Measurements from ENCODE around the gene TMEM208. TPM values are rescaled to one million over a fixed set of nuclear protein-coding genes. Genes with fewer than 3 reads are reported as not detected.

TMEM208 gene
- total and polyA plus RNA-seq, 3 experiments from 2014 or later, result 58.4 to 83.7 (median 69.5) TPM

- Mint-ChIP-seq H3K4me1 (peaks cover 0 to 2% (median 2%) of the 10 kb centered on the region in 3 donors), H3K4me3 (no peak overlapping the region), H3K36me3 (peaks cover 0 to 6% (median 2%) of the 10 kb centered on the region in 3 donors), H3K27ac (no peak overlapping the region), H3K9me3 (no peaks in the 10 kb centered on the region), H3K27me3 (peaks cover 0 to 3% of the 10 kb centered on the region in 2 donors)
- CTCF ChIA-PET, result no interaction called here
- POLR2A ChIA-PET, result no interaction called here
- no peaks in the 10 kb centered on the region for H3K9me3 ChIP-seq (ENCODE audit: low read length)
- no peak overlapping the region for H3K4me3 ChIP-seq (ENCODE audit: low read length)
- no peak overlapping the region for H3K27ac ChIP-seq (ENCODE audit: low read depth, low read length)
- H3K36me3 ChIP-seq (ENCODE audit: insufficient read depth, low read length), result no peaks in the 10 kb centered on the region
- DNase-seq, result peak in 1 of 5 donors; percentile 38
- H3K27me3 ChIP-seq (ENCODE audit: insufficient read depth, low read length, poor library complexity, severe bottlenecking), result no peaks in the 10 kb centered on the region
- H3K4me1 ChIP-seq (ENCODE audit: insufficient read depth, low read length), result no peaks in the 10 kb centered on the region
Measured at GRCh38 chr16:67270931-67271338, 44.0 kb downstream of the TMEM208 start.

- no peaks in the 10 kb centered on the region for H3K9me3 Mint-ChIP-seq
- H3K4me3 ChIP-seq (ENCODE audit: low read length), result no peak overlapping the region
- peaks cover 0 to 11% (median 2%) of the 10 kb centered on the region in 3 donors for H3K36me3 Mint-ChIP-seq
- no peaks in the 10 kb centered on the region for H3K9me3 ChIP-seq (ENCODE audit: low read length)
- ChIA-PET POLR2A (no interaction called here), CTCF (no interaction called here)
- H3K27me3 Mint-ChIP-seq, result no peaks in the 10 kb centered on the region
- no peak overlapping the region for H3K27ac Mint-ChIP-seq
- no peak overlapping the region for H3K4me3 Mint-ChIP-seq
- H3K4me1 Mint-ChIP-seq, result peaks cover 1 to 4% (median 2%) of the 10 kb centered on the region in 3 donors
- H3K27me3 ChIP-seq (ENCODE audit: insufficient read depth, low read length, poor library complexity, severe bottlenecking), result no peaks in the 10 kb centered on the region
- no peaks in the 10 kb centered on the region for H3K4me1 ChIP-seq (ENCODE audit: insufficient read depth, low read length)
- no peaks in the 10 kb centered on the region for H3K36me3 ChIP-seq (ENCODE audit: insufficient read depth, low read length)
- H3K27ac ChIP-seq (ENCODE audit: low read depth, low read length), result no peak overlapping the region
- peak in 1 of 5 donors; percentile 35 for DNase-seq
Measured at GRCh38 chr16:67271446-67271845, 44.5 kb downstream of the TMEM208 start.

- Histone ChIP-seq H3K4me3 (ENCODE audit: low read length) (no peak overlapping the region), H3K9me3 (ENCODE audit: low read length) (no peaks in the 10 kb centered on the region), H3K36me3 (ENCODE audit: insufficient read depth, low read length) (no peaks in the 10 kb centered on the region), H3K27ac (ENCODE audit: low read depth, low read length) (no peak overlapping the region), H3K27me3 (ENCODE audit: insufficient read depth, low read length, poor library complexity, severe bottlenecking) (no peaks in the 10 kb centered on the region), H3K4me1 (ENCODE audit: insufficient read depth, low read length) (peaks cover 17% of the 10 kb centered on the region)
- no peaks in the 10 kb centered on the region for H3K27me3 Mint-ChIP-seq
- peaks cover 8 to 22% (median 16%) of the 10 kb centered on the region in 3 donors for H3K4me1 Mint-ChIP-seq
- no peaks in the 10 kb centered on the region for H3K9me3 Mint-ChIP-seq
- H3K27ac Mint-ChIP-seq, result peak overlapping the region in 1 of 8 donors; percentile 32
- no peak for DNase-seq
- POLR2A ChIA-PET, result no interaction called here
- H3K36me3 Mint-ChIP-seq, result peaks cover 0 to 21% (median 5%) of the 10 kb centered on the region in 3 donors
- H3K4me3 Mint-ChIP-seq, result no peak overlapping the region
- CTCF ChIA-PET, result no interaction called here
Measured at GRCh38 chr16:67275321-67275720, 48.4 kb downstream of the TMEM208 start.

- Mint-ChIP-seq H3K36me3 (peaks cover 0 to 21% (median 5%) of the 10 kb centered on the region in 3 donors), H3K27ac (peak overlapping the region in 5 of 8 donors; percentile 43 to 71 (median 63)), H3K27me3 (no peaks in the 10 kb centered on the region), H3K9me3 (no peaks in the 10 kb centered on the region), H3K4me3 (peak overlapping the region; percentile 15 to 87 (median 55)), H3K4me1 (peaks cover 8 to 22% (median 16%) of the 10 kb centered on the region in 3 donors)
- peaks cover 17% of the 10 kb centered on the region for H3K4me1 ChIP-seq (ENCODE audit: insufficient read depth, low read length)
- CTCF ChIA-PET, result interaction anchor here (1.1 to 1.6 kb wide), 3 partner anchors 9 to 139 kb away, joined by 3 to 4 read pairs (median 3); partner anchors contain the start of gene ZDHHC1
- DNase-seq, result peak in 1 of 5 donors; percentile 8
- H3K9me3 ChIP-seq (ENCODE audit: low read length), result no peaks in the 10 kb centered on the region
- no peaks in the 10 kb centered on the region for H3K36me3 ChIP-seq (ENCODE audit: insufficient read depth, low read length)
- peak overlapping the region; percentile 67 for H3K27ac ChIP-seq (ENCODE audit: low read depth, low read length)
- POLR2A ChIA-PET, result no interaction called here
- H3K27me3 ChIP-seq (ENCODE audit: insufficient read depth, low read length, poor library complexity, severe bottlenecking), result no peaks in the 10 kb centered on the region
- no peak overlapping the region for H3K4me3 ChIP-seq (ENCODE audit: low read length)
Measured at GRCh38 chr16:67277294-67277998, 50.5 kb downstream of the TMEM208 start.

GRCh38 chr16:67277999-67278772 is 51.3 kb downstream of the TMEM208 start:
- CTCF ChIA-PET, result interaction anchor here (0.6 to 1.6 kb wide), 8 partner anchors 9 to 124 kb away, joined by 3 to 4 read pairs (median 3); no protein-coding TSS in a partner anchor
- POLR2A ChIA-PET, result interaction anchor here (0.6 kb wide), 1 partner anchor 652 kb away, joined by 3 read pairs; no protein-coding TSS in a partner anchor
- Histone ChIP-seq H3K4me1 (ENCODE audit: insufficient read depth, low read length) (peaks cover 17% of the 10 kb centered on the region), H3K27me3 (ENCODE audit: insufficient read depth, low read length, poor library complexity, severe bottlenecking) (no peaks in the 10 kb centered on the region), H3K4me3 (ENCODE audit: low read length) (peak overlapping the region; percentile 79), H3K36me3 (ENCODE audit: insufficient read depth, low read length) (no peaks in the 10 kb centered on the region), H3K9me3 (ENCODE audit: low read length) (no peaks in the 10 kb centered on the region), H3K27ac (ENCODE audit: low read depth, low read length) (peak overlapping the region; percentile 67)
- H3K36me3 Mint-ChIP-seq, result peaks cover 0 to 21% (median 5%) of the 10 kb centered on the region in 3 donors
- H3K4me3 Mint-ChIP-seq, result peak overlapping the region; percentile 77 to 89 (median 81)
- no peaks in the 10 kb centered on the region for H3K27me3 Mint-ChIP-seq
- no peaks in the 10 kb centered on the region for H3K9me3 Mint-ChIP-seq
- H3K4me1 Mint-ChIP-seq, result peaks cover 8 to 22% (median 16%) of the 10 kb centered on the region in 3 donors
- DNase-seq, result peak in 1 of 5 donors; percentile 22
- peak overlapping the region in 6 of 8 donors; percentile 60 to 89 (median 77) for H3K27ac Mint-ChIP-seq

Other genes with a start within 250 kb of the TMEM208 start
- 1 to 10 TPM; 4.2 to 5.1 TPM for gene CES4A, start 238.5 kb upstream of the TMEM208 start, total RNA-seq
- 1.7 TPM for gene CES4A, start 238.5 kb upstream of the TMEM208 start, polyA plus RNA-seq
- 100 to 1,000 TPM; 132 to 141 TPM for gene CBFB, start 198.0 kb upstream of the TMEM208 start, total RNA-seq
- gene CBFB, start 198.0 kb upstream of the TMEM208 start, polyA plus RNA-seq, result 100 TPM
- 10 to 100 TPM; 20.2 to 21.2 TPM for gene PHAF1, start 117.2 kb upstream of the TMEM208 start, total RNA-seq
- gene PHAF1, start 117.2 kb upstream of the TMEM208 start, polyA plus RNA-seq, result 14.7 TPM
- gene B3GNT9, start 76.1 kb upstream of the TMEM208 start, total RNA-seq, result 1 to 10 TPM; 2.4 to 2.7 TPM
- gene B3GNT9, start 76.1 kb upstream of the TMEM208 start, polyA plus RNA-seq, result 5.0 TPM
- 10 to 100 TPM; 23.8 to 28.7 TPM for gene TRADD, start 67.2 kb upstream of the TMEM208 start, total RNA-seq
- 141 TPM for gene TRADD, start 67.2 kb upstream of the TMEM208 start, polyA plus RNA-seq
- 10 to 100 TPM; 10.5 to 14.3 TPM for gene FBXL8, start 67.2 kb upstream of the TMEM208 start, total RNA-seq
- 11.6 TPM for gene FBXL8, start 67.2 kb upstream of the TMEM208 start, polyA plus RNA-seq
- 10 to 100 TPM; 11.6 to 13.3 TPM for gene HSF4, start 62.4 kb upstream of the TMEM208 start, total RNA-seq
- not detected for gene HSF4, start 62.4 kb upstream of the TMEM208 start, polyA plus RNA-seq
- 1 to 10 TPM; 2.1 to 2.3 TPM for gene NOL3, start 56.6 kb upstream of the TMEM208 start, total RNA-seq
- gene NOL3, start 56.6 kb upstream of the TMEM208 start, polyA plus RNA-seq, result 0.91 TPM
- 10 to 100 TPM; 15.3 to 15.6 TPM for gene MATCAP1, start 43.2 kb upstream of the TMEM208 start, total RNA-seq
- gene MATCAP1, start 43.2 kb upstream of the TMEM208 start, polyA plus RNA-seq, result 0.68 TPM
- gene EXOC3L1, start 37.0 kb upstream of the TMEM208 start, total RNA-seq, result not detected
- not detected for gene EXOC3L1, start 37.0 kb upstream of the TMEM208 start, polyA plus RNA-seq
- gene E2F4, start 35.0 kb upstream of the TMEM208 start, total RNA-seq, result 100 to 1,000 TPM; 137 to 139 TPM
- gene E2F4, start 35.0 kb upstream of the TMEM208 start, polyA plus RNA-seq, result 86.0 TPM
- gene ELMO3, start 28.0 kb upstream of the TMEM208 start, total RNA-seq, result 1 to 10 TPM; 5.0 to 5.3 TPM
- not detected for gene ELMO3, start 28.0 kb upstream of the TMEM208 start, polyA plus RNA-seq
- 100 to 1,000 TPM; 111 to 117 TPM for gene FHOD1, start 20.4 kb downstream of the TMEM208 start, total RNA-seq
- gene FHOD1, start 20.4 kb downstream of the TMEM208 start, polyA plus RNA-seq, result 5.5 TPM
- 1 to 10 TPM; 5.2 TPM for gene SLC9A5, start 21.8 kb downstream of the TMEM208 start, total RNA-seq
- not detected for gene SLC9A5, start 21.8 kb downstream of the TMEM208 start, polyA plus RNA-seq
- 10 to 100 TPM; 25.3 to 29.3 TPM for gene PLEKHG4, start 52.4 kb downstream of the TMEM208 start, total RNA-seq
- 1.6 TPM for gene PLEKHG4, start 52.4 kb downstream of the TMEM208 start, polyA plus RNA-seq
- gene KCTD19, start 99.6 kb downstream of the TMEM208 start, total RNA-seq, result 1 to 10 TPM in 1 of 2 experiments, under 1 TPM in 1; 0.71 to 1.4 TPM
- gene KCTD19, start 99.6 kb downstream of the TMEM208 start, polyA plus RNA-seq, result not detected
- gene LRRC36, start 99.7 kb downstream of the TMEM208 start, total RNA-seq, result under 1 TPM; 0.28 to 0.31 TPM
- not detected for gene LRRC36, start 99.7 kb downstream of the TMEM208 start, polyA plus RNA-seq
- gene TPPP3, start 166.4 kb downstream of the TMEM208 start, total RNA-seq, result not detected
- gene TPPP3, start 166.4 kb downstream of the TMEM208 start, polyA plus RNA-seq, result not detected
- 1 to 10 TPM; 1.3 TPM for gene ZDHHC1, start 189.3 kb downstream of the TMEM208 start, total RNA-seq
- gene ZDHHC1, start 189.3 kb downstream of the TMEM208 start, polyA plus RNA-seq, result 0.60 TPM
- 1 to 10 TPM; 1.1 to 1.5 TPM for gene HSD11B2, start 204.0 kb downstream of the TMEM208 start, total RNA-seq
- gene HSD11B2, start 204.0 kb downstream of the TMEM208 start, polyA plus RNA-seq, result not detected

All from CD8-positive, alpha-beta memory T cell (primary cell).